B cell (primary cell): ENCODE results near the gene PTGFRN. TPM values are rescaled to one million over a fixed set of nuclear protein-coding genes. Genes with fewer than 3 reads are reported as not detected.

ENCODE experiments used
- ATAC-seq: fragments of 200-7000 bp; cut with Tn5 transposase; one replicate; pipeline ENCODE4 v1.10.0; 2021; ENCODE audit warnings: low read depth, mild to moderate bottlenecking, moderate number of reproducible peaks, moderate library complexity
- CTCF ChIA-PET: fragments of 350-600 bp; sonication (Branson Sonifier 250); formaldehyde crosslinking; loops from one replicate; lab custom pipeline; 2021; ENCODE audit warnings: antibody characterized with exemption, inconsistent platforms; lab: Charles Lee
- POLR2A ChIA-PET: fragments of 350-600 bp; sonication (Branson Sonifier 250); formaldehyde crosslinking; loops from one replicate; lab custom pipeline; 2021; ENCODE audit warnings: antibody characterized with exemption; lab: Charles Lee
- DNase-seq: peaks from one replicate; pipeline ENCODE4 v3.0.0; 2013
- H2AFZ ChIP-seq: 2 replicates; pipeline ENCODE4 v1.6.1; 2012; ENCODE audit warnings: mild to moderate bottlenecking, low read depth, low read length; ENCODE audit not compliant: insufficient read depth, poor library complexity, severe bottlenecking
- H3K27ac ChIP-seq, 2 donors: 1 replicate in 1 of 2; 2 replicates in 1 of 2; pipeline ENCODE4 v1.5.1; 2012 to 2013; ENCODE audit warnings: low read length in 2 of 2, mild to moderate bottlenecking in 2 of 2, moderate library complexity in 1 of 2
- H3K27me3 ChIP-seq, 4 experiments: fragments of 200-600 bp in 1 of 4; sonication (generic) in 1 of 4; replicated peaks in 1 of 4; 1 replicate in 2 of 4; 2 replicates in 2 of 4; pipeline versions ENCODE4 v1.6.1 to v1.7.0; 2013 to 2016; ENCODE audit warnings: low read length in 3 of 4, mild to moderate bottlenecking in 2 of 4, mixed read lengths in 1 of 4, moderate library complexity in 1 of 4; ENCODE audit not compliant: insufficient read depth in 4 of 4, control insufficient read depth in 3 of 4; ENCODE audit errors: control extremely low read depth in 1 of 4
- H3K36me3 ChIP-seq, 2 experiments: replicated peaks in 1 of 2; 1 replicate in 1 of 2; 2 replicates in 1 of 2; pipeline versions ENCODE4 v1.6.1 to v1.7.1; 2013; ENCODE audit warnings: low read length in 1 of 2; ENCODE audit not compliant: insufficient read depth in 2 of 2, control insufficient read depth in 1 of 2; ENCODE audit errors: control extremely low read depth in 1 of 2, extremely low read depth in 1 of 2
- H3K4me1 ChIP-seq, 2 donors: fragments of 200-600 bp in 1 of 2; sonication (generic) in 1 of 2; 1 replicate in 1 of 2; 2 replicates in 1 of 2; pipeline versions ENCODE4 v1.5.1 to v1.6.1; 2013 to 2017; ENCODE audit warnings: low read length in 2 of 2; ENCODE audit not compliant: control insufficient read depth in 2 of 2, insufficient read depth in 2 of 2
- H3K4me2 ChIP-seq: replicated peaks from 2 replicates; pipeline ENCODE3; 2012; ENCODE audit warnings: mild to moderate bottlenecking, low read depth, low read length; ENCODE audit not compliant: poor library complexity, severe bottlenecking
- H3K4me3 ChIP-seq, 5 experiments: fragments of 200-600 bp in 1 of 5; sonication (generic) in 1 of 5; 1 replicate in 3 of 5; 2 replicates in 2 of 5; pipeline versions ENCODE4 v1.5.1 to v1.7.0; 2011 to 2016; ENCODE audit warnings: low read length in 4 of 5, mild to moderate bottlenecking in 4 of 5, low read depth in 2 of 5, control low read depth in 1 of 5, moderate library complexity in 1 of 5; ENCODE audit not compliant: insufficient read depth in 1 of 5; ENCODE audit errors: control extremely low read depth in 1 of 5, extremely low read depth in 1 of 5
- H3K79me2 ChIP-seq: fragments of 200-600 bp; sonication (generic); one replicate; pipeline ENCODE4 v1.6.0; 2016; ENCODE audit warnings: low read length; ENCODE audit not compliant: control insufficient read depth, insufficient read depth
- H3K9ac ChIP-seq: fragments of 200-600 bp; sonication (generic); 2 replicates; pipeline ENCODE4 v1.6.1; 2017; ENCODE audit warnings: mild to moderate bottlenecking, low read length, moderate library complexity
- H3K9me3 ChIP-seq, 3 donors: one replicate each; pipeline versions ENCODE4 v1.6.1 to v1.7.1; 2013; ENCODE audit warnings: low read length in 2 of 3; ENCODE audit not compliant: control insufficient read depth in 2 of 3, insufficient read depth in 1 of 3; ENCODE audit errors: control extremely low read depth in 1 of 3
- H4K20me1 ChIP-seq: 2 replicates; pipeline ENCODE4 v1.6.0; 2012; ENCODE audit warnings: mild to moderate bottlenecking, low read length; ENCODE audit not compliant: insufficient read depth, control insufficient read depth, poor library complexity, severe bottlenecking
- H3K27ac Mint-ChIP-seq: one replicate; pipeline ENCODE4 v1.8.0; 2021; ENCODE audit warnings: mixed read lengths
- H3K27me3 Mint-ChIP-seq: one replicate; pipeline ENCODE4 v1.8.0; 2021; ENCODE audit warnings: mixed read lengths
- H3K4me1 Mint-ChIP-seq: one replicate; pipeline ENCODE4 v1.8.0; 2021; ENCODE audit warnings: mixed read lengths
- H3K4me3 Mint-ChIP-seq: one replicate; pipeline ENCODE4 v1.8.0; 2021; ENCODE audit warnings: mixed read lengths
- H3K9me3 Mint-ChIP-seq: one replicate; pipeline ENCODE4 v1.8.0; 2022; ENCODE audit warnings: mixed read lengths; ENCODE audit not compliant: insufficient read depth
- CTCF ChIP-seq: fragments of 200-600 bp; IDR thresholded peaks from one replicate; pipeline ENCODE4 v1.8.0; 2022; ENCODE audit warnings: antibody characterized with exemption, mild to moderate bottlenecking
- EZH2 ChIP-seq: IDR thresholded peaks from 2 replicates; pipeline ENCODE4 v1.6.1; 2012; ENCODE audit warnings: borderline replicate concordance, low read depth, mild to moderate bottlenecking, moderate library complexity, low read length; ENCODE audit not compliant: insufficient read depth, poor library complexity, severe bottlenecking
- WGBS: methylation state at CpG from one replicate; pipeline ENCODE4 v1.1.5; 2013; ENCODE audit warnings: missing lambda C conversion rate; ENCODE audit not compliant: insufficient coverage; 5-methylcytosine and 5-hydroxymethylcytosine counted together
- intact Hi-C: fragments of 100-400 bp; cut with micrococcal nuclease; formaldehyde crosslinking; loops from one replicate; pipeline ENCODE4 v1.10.0; 2022
- polyA plus RNA-seq: library from polyadenylated mRNA; depleted of rRNA; stranded (reverse); fragments of >200 nt; gene quantifications from 2 replicates; pipeline ENCODE4 v1.2.3, GENCODE V29; 2012
- total RNA-seq, 2 donors: library from RNA; stranded (reverse); fragments of 120-200 nt in 1 of 2; gene quantifications; 1 replicate in 1 of 2; 2 replicates in 1 of 2; pipeline versions ENCODE4 v1.2.3 to v1.2.4, GENCODE V29; 2013 to 2022

Gene PTGFRN
- total and polyA plus RNA-seq, 2 donors (not counting 1 experiment from before 2014, with no cell fraction given): 0.17 TPM; not detected in 1

GRCh38 chr1:116948046-116948445 is 38.3 kb downstream of the PTGFRN start:
- Mint-ChIP-seq H3K4me1 (no peaks in the 10 kb centered on the region), H3K9me3 (no peaks in the 10 kb centered on the region), H3K27ac (no peak overlapping the region), H3K4me3 (no peak overlapping the region), H3K27me3 (peaks cover 8% of the 10 kb centered on the region)
- TF ChIP-seq EZH2: no peak
- no peak for TF ChIP-seq CTCF
- intact Hi-C loops: no loop called here
- ATAC-seq: no peak
- H3K27me3 ChIP-seq: no peaks in the 10 kb centered on the region
- H3K27ac ChIP-seq: no peak overlapping the region
- ChIA-PET CTCF (no interaction called here), POLR2A (no interaction called here)
- H4K20me1 ChIP-seq: no peaks in the 10 kb centered on the region
- no peaks in the 10 kb centered on the region for H3K36me3 ChIP-seq
- no peaks in the 10 kb centered on the region for H3K9me3 ChIP-seq
- no peak overlapping the region for H2AFZ ChIP-seq
- H3K4me1 ChIP-seq: no peaks in the 10 kb centered on the region
- no peak overlapping the region for H3K4me3 ChIP-seq
- no peak overlapping the region for H3K9ac ChIP-seq
- WGBS: 96% methylated on average over 3 of the region's 5 CpGs
- no peaks in the 10 kb centered on the region for H3K79me2 ChIP-seq
- H3K4me2 ChIP-seq: no peak overlapping the region
- DNase-seq: no peak

DNA sequence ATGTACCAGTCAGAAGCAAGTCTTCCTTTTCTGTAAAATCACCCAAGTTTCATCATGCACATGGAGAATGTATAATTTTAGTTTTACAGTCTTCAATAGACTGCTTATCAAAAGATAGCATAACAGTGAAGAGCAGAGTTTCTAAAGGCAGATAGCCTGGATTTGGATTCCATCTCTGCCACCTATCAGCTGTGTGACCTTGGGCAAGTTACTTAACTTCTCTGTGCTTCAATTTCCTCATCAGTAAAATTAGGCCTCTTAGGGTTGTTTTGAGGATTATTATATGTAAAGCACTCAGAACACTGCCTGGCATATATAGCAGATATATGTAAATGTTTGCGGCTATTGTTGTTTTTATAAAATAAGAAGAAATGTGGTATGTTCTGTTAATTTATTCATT is 38.9 kb downstream of the PTGFRN start:
- no peak for DNase-seq
- no peaks in the 10 kb centered on the region for H3K4me1 ChIP-seq
- Mint-ChIP-seq H3K9me3 (no peaks in the 10 kb centered on the region), H3K4me1 (no peaks in the 10 kb centered on the region), H3K27ac (no peak overlapping the region), H3K4me3 (no peak overlapping the region), H3K27me3 (peaks cover 8% of the 10 kb centered on the region)
- H3K9ac ChIP-seq: no peak overlapping the region
- H3K27me3 ChIP-seq: no peaks in the 10 kb centered on the region
- H3K4me3 ChIP-seq: no peak overlapping the region
- no peaks in the 10 kb centered on the region for H3K9me3 ChIP-seq
- no peaks in the 10 kb centered on the region for H3K36me3 ChIP-seq
- H3K27ac ChIP-seq: no peak overlapping the region
- no CpG with 5 or more reads among the region's 1 CpG for WGBS
- CTCF ChIA-PET: no interaction called here
- no peak for TF ChIP-seq EZH2
- no peak for TF ChIP-seq CTCF
- no peak overlapping the region for H3K4me2 ChIP-seq
- no peak overlapping the region for H2AFZ ChIP-seq
- intact Hi-C loops: no loop called here
- H4K20me1 ChIP-seq: no peaks in the 10 kb centered on the region
- no peak for ATAC-seq
- POLR2A ChIA-PET: no interaction called here
- no peaks in the 10 kb centered on the region for H3K79me2 ChIP-seq
